Activated B cell treated with CpG ODN at 0.5 μM for 24 hours (primary cell): ENCODE data around the gene FSTL4. TPM values are rescaled to one million over a fixed set of nuclear protein-coding genes. Genes with fewer than 3 reads are reported as not detected.

Source experiments
- ATAC-seq: fragments of 200-7000 bp; cut with Tn5 transposase; one replicate; pipeline ENCODE4 v1.10.0; 2021; ENCODE audit warnings: low read depth, mild to moderate bottlenecking, moderate library complexity
- CTCF ChIA-PET: fragments of 350-600 bp; sonication (Branson Sonifier 250); formaldehyde crosslinking; loops from one replicate; lab custom pipeline; 2021; ENCODE audit warnings: antibody characterized with exemption; lab: Charles Lee
- POLR2A ChIA-PET: fragments of 350-600 bp; sonication (Branson Sonifier 250); formaldehyde crosslinking; loops from one replicate; lab custom pipeline; 2021; ENCODE audit warnings: antibody characterized with exemption; lab: Charles Lee
- DNase-seq: peaks from one replicate; pipeline ENCODE4 v3.0.0; 2022
- H3K27ac Mint-ChIP-seq: one replicate; pipeline ENCODE4 v1.8.0; 2020; ENCODE audit warnings: mixed read lengths
- H3K27me3 Mint-ChIP-seq: one replicate; pipeline ENCODE4 v1.8.0; 2021; ENCODE audit warnings: mixed read lengths
- H3K36me3 Mint-ChIP-seq: one replicate; pipeline ENCODE4 v1.8.0; 2021; ENCODE audit warnings: low read depth, mixed read lengths
- H3K4me1 Mint-ChIP-seq: one replicate; pipeline ENCODE4 v1.8.0; 2021; ENCODE audit warnings: mixed read lengths
- H3K4me3 Mint-ChIP-seq: one replicate; pipeline ENCODE4 v1.8.0; 2020; ENCODE audit warnings: mild to moderate bottlenecking, mixed read lengths
- H3K9me3 Mint-ChIP-seq: one replicate; pipeline ENCODE4 v1.8.0; 2020; ENCODE audit warnings: mixed read lengths
- CTCF ChIP-seq: fragments of 200-600 bp; IDR thresholded peaks from one replicate; pipeline ENCODE4 v1.8.0; 2022; ENCODE audit warnings: antibody characterized with exemption, mild to moderate bottlenecking
- intact Hi-C: fragments of 100-400 bp; cut with micrococcal nuclease; formaldehyde crosslinking; loops from one replicate; pipeline ENCODE4 v1.15.1; 2024
- total RNA-seq: library from RNA; stranded (reverse); gene quantifications from 2 replicates; pipeline ENCODE4 v1.2.3, GENCODE V29; 2022

The FSTL4 gene
- total RNA-seq, 1 donor from 2014 or later: 1.7 TPM

GRCh38 chr5:133233616-133234015, 378.7 kb downstream of the FSTL4 start:
- CTCF ChIA-PET: no interaction called here
- no peaks in the 10 kb centered on the region for H3K9me3 Mint-ChIP-seq
- POLR2A ChIA-PET: no interaction called here
- H3K4me3 Mint-ChIP-seq: no peak overlapping the region
- no peaks in the 10 kb centered on the region for H3K27me3 Mint-ChIP-seq
- TF ChIP-seq CTCF: no peak
- H3K4me1 Mint-ChIP-seq: peaks cover 2% of the 10 kb centered on the region
- no peak for ATAC-seq
- H3K27ac Mint-ChIP-seq: no peak overlapping the region
- no peaks in the 10 kb centered on the region for H3K36me3 Mint-ChIP-seq
- no peak for DNase-seq
- intact Hi-C loops: no loop called here

- no peak for TF ChIP-seq CTCF
- no peak overlapping the region for H3K4me3 Mint-ChIP-seq
- CTCF ChIA-PET: no interaction called here
- H3K4me1 Mint-ChIP-seq: peaks cover 2% of the 10 kb centered on the region
- H3K27ac Mint-ChIP-seq: no peak overlapping the region
- ATAC-seq: no peak
- no peaks in the 10 kb centered on the region for H3K9me3 Mint-ChIP-seq
- H3K36me3 Mint-ChIP-seq: no peaks in the 10 kb centered on the region
- intact Hi-C loops: no loop called here
- no peaks in the 10 kb centered on the region for H3K27me3 Mint-ChIP-seq
- POLR2A ChIA-PET: no interaction called here
- DNase-seq: no peak
These were observed 379.4 kb downstream of the FSTL4 start for GRCh38 chr5:133232911-133233310.

- intact Hi-C loops: no loop called here
- no peak for TF ChIP-seq CTCF
- H3K36me3 Mint-ChIP-seq: no peaks in the 10 kb centered on the region
- no peaks in the 10 kb centered on the region for H3K27me3 Mint-ChIP-seq
- ChIA-PET POLR2A (no interaction called here), CTCF (no interaction called here)
- no peaks in the 10 kb centered on the region for H3K9me3 Mint-ChIP-seq
- no peak overlapping the region for H3K4me3 Mint-ChIP-seq
- ATAC-seq: no peak
- H3K4me1 Mint-ChIP-seq: peaks cover 2% of the 10 kb centered on the region
- H3K27ac Mint-ChIP-seq: no peak overlapping the region
- DNase-seq: no peak
These were observed 379.9 kb downstream of the FSTL4 start for GRCh38 chr5:133232435-133232834.

- TF ChIP-seq CTCF: no peak
- Mint-ChIP-seq H3K9me3 (no peaks in the 10 kb centered on the region), H3K4me3 (no peak overlapping the region), H3K27ac (no peak overlapping the region), H3K27me3 (no peaks in the 10 kb centered on the region), H3K4me1 (peaks cover 2% of the 10 kb centered on the region), H3K36me3 (no peaks in the 10 kb centered on the region)
- POLR2A ChIA-PET: no interaction called here
- CTCF ChIA-PET: no interaction called here
- DNase-seq (no peak), ATAC-seq (no peak)
- intact Hi-C loops: no loop called here
These were observed 380.3 kb downstream of the FSTL4 start for GRCh38 chr5:133232011-133232410.

- no peaks in the 10 kb centered on the region for H3K27me3 Mint-ChIP-seq
- intact Hi-C loops: no loop called here
- ATAC-seq (no peak), DNase-seq (no peak)
- peaks cover 2% of the 10 kb centered on the region for H3K4me1 Mint-ChIP-seq
- H3K4me3 Mint-ChIP-seq: no peak overlapping the region
- H3K36me3 Mint-ChIP-seq: no peaks in the 10 kb centered on the region
- TF ChIP-seq CTCF: no peak
- POLR2A ChIA-PET: no interaction called here
- CTCF ChIA-PET: no interaction called here
- no peak overlapping the region for H3K27ac Mint-ChIP-seq
- H3K9me3 Mint-ChIP-seq: no peaks in the 10 kb centered on the region
These were observed 381.3 kb downstream of the FSTL4 start for GRCh38 chr5:133230823-133231578.
